ENCODE results near the gene YTHDF2. TPM values are rescaled to one million over a fixed set of nuclear protein-coding genes. Genes with fewer than 3 reads are reported as not detected.
"Not testable (repeated sequence)": the region's sequence is repeated elsewhere in the genome, so short reads cannot be mapped to it uniquely, and the experiment has no call there.

YTHDF2 gene
- total RNA-seq, 1 donor from 2014 or later, result 105 TPM

- H3K9me3 Mint-ChIP-seq, result no peaks in the 10 kb centered on the region
- H3K36me3 Mint-ChIP-seq, result peaks cover 32% of the 10 kb centered on the region
- H3K27me3 Mint-ChIP-seq, result no peaks in the 10 kb centered on the region
- no peak for DNase-seq (ENCODE audit: extremely low spot score, unreplicated experiment)
- TF ChIP-seq CTCF (conservative IDR thresholded peaks at IDR 0.05), result no peak
- H3K27ac Mint-ChIP-seq, result no peak overlapping the region
- H3K4me1 Mint-ChIP-seq (ENCODE audit: unreplicated experiment), result peaks cover 8% of the 10 kb centered on the region
- no peak overlapping the region for H3K4me3 Mint-ChIP-seq
These were observed 24.4 kb downstream of the YTHDF2 start for GRCh38 chr1:28761189-28761588.

GRCh38 chr1:28766532-28767183, 29.9 kb downstream of the YTHDF2 start:
- no peak for DNase-seq (ENCODE audit: extremely low spot score, unreplicated experiment)
- Mint-ChIP-seq H3K4me1 (ENCODE audit: unreplicated experiment) (peaks cover 16% of the 10 kb centered on the region), H3K27me3 (no peaks in the 10 kb centered on the region), H3K4me3 (no peak overlapping the region), H3K27ac (no peak overlapping the region), H3K36me3 (peaks cover 23% of the 10 kb centered on the region), H3K9me3 (no peaks in the 10 kb centered on the region)
- TF ChIP-seq CTCF (conservative IDR thresholded peaks at IDR 0.05), result no peak

GRCh38 chr1:28770601-28771165, 33.9 kb downstream of the YTHDF2 start:
- no peak overlapping the region for H3K4me3 Mint-ChIP-seq
- H3K27ac Mint-ChIP-seq, result no peak overlapping the region
- no peak for DNase-seq (ENCODE audit: extremely low spot score, unreplicated experiment)
- peaks cover 16% of the 10 kb centered on the region for H3K4me1 Mint-ChIP-seq (ENCODE audit: unreplicated experiment)
- H3K9me3 Mint-ChIP-seq, result no peaks in the 10 kb centered on the region
- TF ChIP-seq CTCF (conservative IDR thresholded peaks at IDR 0.05), result no peak
- H3K36me3 Mint-ChIP-seq, result peaks cover 15% of the 10 kb centered on the region
- H3K27me3 Mint-ChIP-seq, result no peaks in the 10 kb centered on the region

DNA sequence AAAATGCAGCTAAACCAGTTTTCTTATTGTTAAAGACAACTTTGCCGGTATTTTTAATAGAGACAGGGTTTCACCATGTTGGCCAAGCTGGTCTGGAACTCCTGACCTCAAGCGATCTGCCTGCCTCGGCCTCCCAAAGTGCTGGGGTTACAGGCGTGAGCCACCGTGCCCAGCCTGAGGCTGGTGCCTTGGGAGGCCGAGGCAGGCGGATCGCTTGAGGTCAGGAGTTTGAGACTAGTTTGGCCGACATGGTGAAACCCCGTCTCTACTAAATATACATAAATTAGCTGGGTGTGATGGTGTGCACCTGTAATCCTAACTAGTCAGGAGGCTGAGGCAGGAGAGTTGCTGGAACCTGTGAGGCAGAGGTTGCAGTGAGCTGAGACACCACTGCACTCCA, 35.2 kb downstream of the YTHDF2 start:
- H3K36me3 Mint-ChIP-seq, result peaks cover 10% of the 10 kb centered on the region
- not testable (repeated sequence) for H3K27ac Mint-ChIP-seq; H3K9me3 Mint-ChIP-seq; H3K4me3 Mint-ChIP-seq; DNase-seq (ENCODE audit: extremely low spot score, unreplicated experiment); H3K27me3 Mint-ChIP-seq
- H3K4me1 Mint-ChIP-seq (ENCODE audit: unreplicated experiment), result peaks cover 11% of the 10 kb centered on the region

DNA sequence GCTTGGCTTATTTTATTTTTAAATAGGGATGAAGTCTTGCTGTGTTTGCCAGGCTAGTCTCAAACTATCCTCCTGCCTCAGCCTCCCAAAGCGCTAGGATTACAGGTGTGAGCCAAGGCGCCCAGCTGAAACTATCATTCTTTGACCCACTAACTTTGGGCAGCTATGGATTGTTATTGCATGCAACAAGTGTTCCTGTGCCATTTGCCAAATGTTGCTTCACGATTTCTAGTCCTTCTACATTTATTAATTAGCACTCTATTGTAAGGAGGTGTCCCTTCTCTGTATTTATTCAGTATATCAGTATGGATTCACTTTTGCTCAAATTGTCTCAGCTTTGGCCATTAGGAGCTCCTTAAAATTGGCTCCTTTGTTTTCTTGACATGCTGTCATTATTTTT, 36.4 kb downstream of the YTHDF2 start:
- no peak for TF ChIP-seq CTCF (conservative IDR thresholded peaks at IDR 0.05)
- Mint-ChIP-seq H3K4me3 (no peak overlapping the region), H3K9me3 (no peaks in the 10 kb centered on the region), H3K4me1 (ENCODE audit: unreplicated experiment) (peaks cover 11% of the 10 kb centered on the region), H3K27me3 (no peaks in the 10 kb centered on the region), H3K27ac (no peak overlapping the region), H3K36me3 (peaks cover 10% of the 10 kb centered on the region)
- DNase-seq (ENCODE audit: extremely low spot score, unreplicated experiment), result no peak

- Mint-ChIP-seq H3K4me3 (no peak overlapping the region), H3K27ac (no peak overlapping the region), H3K27me3 (no peaks in the 10 kb centered on the region), H3K4me1 (ENCODE audit: unreplicated experiment) (no peaks in the 10 kb centered on the region), H3K9me3 (no peaks in the 10 kb centered on the region), H3K36me3 (no peaks in the 10 kb centered on the region)
- DNase-seq (ENCODE audit: extremely low spot score, unreplicated experiment), result no peak
- TF ChIP-seq CTCF (conservative IDR thresholded peaks at IDR 0.05), result no peak
These were observed 38.6 kb downstream of the YTHDF2 start for GRCh38 chr1:28775121-28775942.

All from type B pancreatic cell (in vitro differentiated cells).